IPS DF 4.7 (cell line): ENCODE data around the gene MICAL3.

ENCODE experiments used
- DNase-seq: peaks from one replicate; pipeline ENCODE4 v3.0.0-alpha.2; 2013; ENCODE audit warnings: low spot score; ENCODE audit errors: extremely low read depth

MICAL3 gene

DNA sequence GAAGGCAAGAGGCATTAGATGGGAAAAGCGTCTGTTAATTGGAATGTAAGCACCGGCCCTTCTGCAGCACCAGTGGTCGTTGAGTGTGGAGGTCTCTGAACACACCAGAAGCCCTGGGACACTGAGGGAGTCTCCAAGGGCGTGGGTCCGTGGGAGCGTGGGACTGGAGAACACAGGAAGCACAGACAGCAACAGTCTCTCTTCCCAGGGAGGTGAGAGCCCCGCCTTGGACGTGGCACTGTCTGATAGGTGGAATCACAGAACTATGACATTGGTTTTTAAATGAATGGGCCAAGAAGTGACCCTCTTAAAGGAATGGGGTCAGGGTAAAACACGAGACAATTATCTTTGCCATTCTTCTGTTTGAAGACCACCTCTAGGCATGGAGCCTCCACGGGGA is 221.9 kb downstream of the MICAL3 start:
- no peak for DNase-seq

DNA sequence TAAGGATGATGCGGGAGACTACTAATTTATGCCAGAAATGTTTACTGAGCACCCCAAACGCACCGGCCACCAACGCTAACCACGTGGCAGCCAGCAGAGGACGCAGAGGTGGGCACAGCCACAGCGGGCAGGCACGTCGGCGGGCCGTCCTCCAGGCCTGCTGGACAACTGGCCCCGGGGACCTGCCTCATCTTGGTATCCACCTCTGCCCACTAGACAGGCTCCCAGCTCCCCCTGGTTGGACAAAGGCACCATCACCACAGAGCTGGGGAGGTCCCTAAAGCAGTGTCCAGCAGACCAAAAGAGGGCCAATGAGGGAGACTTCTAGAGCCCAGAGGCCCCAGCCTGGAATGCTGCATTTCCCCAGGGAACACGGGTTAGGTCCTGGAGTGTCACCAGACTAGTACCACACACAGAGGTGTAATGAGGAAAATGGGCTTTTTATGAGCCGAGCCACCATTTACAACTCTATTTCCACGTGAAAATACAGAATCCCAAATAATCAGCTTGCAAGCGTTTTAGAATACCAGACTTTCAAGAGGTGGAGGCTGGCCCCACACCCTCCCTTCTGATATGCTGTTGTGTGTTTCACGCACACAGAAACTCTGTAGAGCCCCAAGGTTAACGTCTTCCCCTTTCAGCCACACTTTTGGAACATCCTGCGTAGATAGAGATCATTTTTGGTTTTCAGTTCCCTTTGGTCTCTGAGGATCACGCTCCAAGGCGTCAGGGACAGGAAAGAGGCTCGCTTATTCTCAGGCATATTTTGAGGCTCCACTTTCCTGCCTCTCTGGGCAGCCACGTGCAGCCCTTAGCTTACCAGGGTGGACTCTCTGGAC is 226.4 kb downstream of the MICAL3 start:
- no peak for DNase-seq

DNA sequence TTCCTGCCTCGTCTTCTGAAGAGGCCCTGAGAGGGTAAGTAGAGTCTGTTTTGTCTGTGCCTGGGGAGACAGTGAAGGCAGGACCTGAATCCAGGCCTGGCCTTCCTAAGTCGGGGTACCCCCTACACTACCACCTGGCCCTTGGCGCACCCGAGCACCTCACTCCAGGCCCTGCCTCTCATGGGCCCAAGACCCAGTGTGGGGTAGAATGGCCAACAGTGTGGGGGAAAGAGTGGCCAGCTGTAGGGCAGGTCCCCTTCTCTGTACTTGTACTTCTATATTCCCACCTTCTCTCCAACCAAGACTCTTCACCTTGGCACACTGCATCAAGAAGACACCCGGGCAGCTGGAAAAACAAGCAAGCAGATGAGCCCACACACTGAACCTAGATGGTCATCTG is 227.7 kb downstream of the MICAL3 start:
- no peak for DNase-seq

DNA sequence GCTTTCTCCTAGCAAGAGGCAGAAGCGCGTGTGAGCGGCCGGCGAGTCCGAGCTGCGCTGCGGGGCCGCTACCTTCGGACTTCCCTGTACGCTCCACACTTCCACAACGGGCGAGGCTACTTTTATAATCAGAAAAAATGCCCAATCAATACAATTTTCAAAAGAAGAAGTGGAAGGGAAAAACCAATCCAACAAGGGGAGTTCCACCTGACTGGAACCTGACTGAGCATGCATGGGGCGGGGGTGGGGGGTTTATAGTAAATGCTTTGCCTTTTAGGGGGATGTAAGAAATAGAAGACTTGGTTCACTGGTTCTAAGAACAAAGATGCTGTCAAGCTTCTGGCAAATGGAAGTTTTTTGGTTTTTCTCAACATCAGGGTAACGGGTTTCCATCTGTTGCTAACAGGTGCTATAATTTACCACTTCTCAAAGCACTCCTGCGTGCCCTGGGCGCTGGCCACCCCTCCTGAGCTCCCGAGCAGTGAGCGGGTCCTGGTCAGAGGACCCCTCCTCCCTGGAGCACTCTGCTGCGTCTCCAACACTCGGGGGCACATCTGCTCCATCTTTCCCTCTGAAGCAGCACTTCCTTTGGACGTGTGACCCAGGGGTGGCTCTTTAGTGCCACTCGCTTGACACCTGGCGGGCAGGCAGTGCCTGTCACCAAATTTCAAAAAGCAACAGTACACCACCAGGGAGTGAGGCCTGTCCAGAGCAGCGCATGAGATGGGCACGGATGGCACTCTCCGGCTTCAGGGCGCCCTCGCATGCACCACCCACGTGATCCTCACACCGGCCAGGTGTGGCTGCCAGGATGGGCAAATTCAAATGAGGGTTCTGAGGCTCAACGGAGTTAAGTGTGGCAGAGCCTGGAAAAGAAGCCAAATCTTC is 228.5 kb downstream of the MICAL3 start:
- DNase-seq = no peak

DNA sequence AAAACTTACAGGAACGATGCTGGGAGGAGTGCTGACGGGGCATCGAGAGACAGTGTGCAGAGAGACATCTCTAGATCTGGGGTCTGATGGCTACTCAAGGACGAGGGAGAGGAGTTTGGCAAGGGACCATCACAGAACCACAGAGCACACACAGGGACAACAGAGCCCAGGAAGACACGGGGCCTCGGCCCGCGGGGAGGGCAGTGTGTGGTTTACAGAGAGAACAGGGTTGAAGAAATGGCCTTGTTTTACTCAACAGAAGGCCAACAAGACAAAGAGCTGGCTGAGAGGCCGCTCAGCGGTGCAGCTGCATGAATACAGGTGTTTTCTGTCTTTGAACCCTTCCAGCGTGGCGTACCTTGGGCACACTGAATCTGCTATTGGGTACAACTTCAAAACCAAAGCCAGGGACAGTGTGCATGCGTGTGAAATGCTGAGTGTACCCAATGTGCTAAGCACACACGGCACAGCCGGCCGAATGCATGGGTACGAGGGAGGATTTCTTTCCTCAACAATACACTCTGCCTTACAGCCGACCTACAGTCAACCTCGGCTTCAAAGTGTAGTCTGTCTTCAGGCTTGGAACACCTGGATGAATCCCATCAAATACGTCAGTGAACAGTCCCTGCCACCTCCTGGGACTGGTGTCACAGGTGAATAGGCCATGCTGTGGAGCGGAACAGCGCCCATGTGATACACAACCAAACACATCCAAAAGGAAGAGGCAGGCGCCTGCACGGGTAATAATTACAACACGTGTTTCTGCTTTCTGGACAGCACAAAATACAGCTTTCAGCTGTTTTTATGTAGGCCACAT is 229.4 kb downstream of the MICAL3 start:
- DNase-seq = no peak

DNA sequence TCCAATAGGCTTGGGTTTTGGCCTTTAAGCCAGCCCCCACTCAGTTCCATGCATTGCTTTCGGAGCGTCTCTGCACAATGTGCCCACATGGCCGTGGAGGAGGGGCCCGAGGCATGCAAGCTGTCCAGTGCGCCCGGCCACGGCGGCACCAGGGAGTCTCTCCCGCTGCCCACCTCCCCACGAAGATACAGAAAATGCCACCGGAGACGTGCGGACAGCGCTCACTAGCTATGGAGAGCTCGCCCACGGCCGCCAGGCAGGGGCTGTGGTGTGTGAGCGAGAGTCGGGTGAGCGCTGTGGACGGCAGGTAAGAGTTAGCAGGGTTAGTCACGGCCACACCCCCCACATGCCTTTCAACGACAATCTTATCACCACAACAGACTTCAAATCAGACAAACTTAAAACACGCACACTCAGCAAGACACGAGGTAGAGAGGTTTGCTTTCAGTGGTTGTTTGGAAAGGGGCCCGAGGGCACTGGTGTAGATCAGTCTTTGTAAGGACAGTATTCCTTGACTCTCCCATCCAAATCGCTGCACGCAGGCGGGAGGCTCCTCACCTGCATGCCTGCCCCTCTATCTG is 231.4 kb downstream of the MICAL3 start:
- no peak for DNase-seq

DNA sequence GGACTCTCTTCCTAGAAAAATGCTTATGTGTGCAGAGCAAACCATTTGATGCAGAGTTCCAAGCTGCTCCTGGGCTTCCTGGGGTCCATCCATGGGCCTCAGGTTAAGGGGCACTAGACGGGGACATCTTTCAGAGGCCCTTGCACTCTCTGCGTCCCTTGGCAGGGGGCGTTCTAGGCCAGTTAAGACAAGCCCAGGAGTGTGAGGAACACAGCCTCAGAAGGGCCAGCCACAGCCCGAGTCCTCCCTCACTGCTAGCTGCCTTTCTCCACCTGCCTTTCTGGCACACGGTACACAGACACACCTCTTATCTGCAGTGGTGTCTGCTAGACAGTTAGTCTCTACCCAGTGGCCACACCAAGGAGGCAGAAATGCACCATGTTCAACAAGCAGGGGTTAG is 232.1 kb downstream of the MICAL3 start:
- DNase-seq = no peak

DNA sequence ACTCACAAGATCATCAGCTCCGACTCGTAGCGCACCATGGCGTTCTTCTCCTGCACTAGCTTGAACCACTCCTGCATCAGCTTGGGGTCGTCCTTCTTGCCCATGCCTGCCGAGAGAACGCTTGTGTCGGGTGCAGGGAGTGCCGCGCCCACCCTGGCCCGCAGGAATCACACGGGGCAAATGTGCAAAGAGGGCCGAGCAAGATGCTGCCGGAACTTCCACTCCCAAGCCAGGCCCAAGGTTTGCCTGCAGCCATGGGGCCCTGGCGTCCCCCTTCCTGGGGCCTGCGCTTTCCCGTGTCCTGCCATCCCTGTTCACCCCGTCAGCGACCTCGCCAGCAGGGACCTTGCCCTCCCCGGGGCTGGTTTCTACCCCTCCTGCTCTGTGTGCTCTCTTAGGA is 233.2 kb downstream of the MICAL3 start:
- no peak for DNase-seq

DNA sequence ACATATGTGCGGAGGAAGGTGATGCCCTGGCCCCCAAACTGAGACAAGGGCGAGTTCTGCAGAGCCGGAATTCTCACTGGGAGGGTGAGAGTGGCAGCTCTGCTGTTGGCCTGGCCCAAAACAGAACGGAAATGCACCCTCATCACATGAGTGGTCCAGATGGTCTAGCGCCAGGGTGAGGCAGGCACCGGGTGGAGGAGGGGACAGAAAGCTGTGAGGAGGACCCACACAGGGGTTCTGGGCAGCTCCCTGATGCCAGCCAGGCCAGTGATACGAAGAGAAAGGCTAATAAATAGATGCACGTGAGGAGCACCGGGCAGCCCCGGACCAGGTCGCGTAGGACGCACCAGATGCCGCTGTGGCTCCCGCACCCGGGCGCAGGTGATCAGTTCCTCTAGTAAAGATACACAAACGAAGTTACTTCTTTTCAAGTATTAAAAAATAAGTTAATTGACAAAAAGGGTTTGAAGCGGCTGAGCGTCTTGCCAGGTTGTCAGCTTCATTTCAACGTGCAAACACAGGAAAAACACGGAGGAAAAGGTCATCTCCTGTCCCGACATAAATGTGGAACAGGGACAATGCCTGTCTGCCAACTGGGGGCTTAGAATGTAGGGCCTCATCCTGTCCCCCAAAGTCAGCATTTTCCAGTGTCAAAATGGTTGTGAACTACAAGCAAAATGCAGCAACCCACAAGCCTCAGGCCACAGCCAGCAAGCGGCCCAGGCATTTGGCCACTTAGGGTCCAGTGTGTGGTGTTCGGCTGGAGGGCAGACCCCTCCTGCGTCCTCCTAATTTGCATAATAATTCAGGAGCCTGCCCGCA is 234.8 kb downstream of the MICAL3 start:
- no peak for DNase-seq

DNA sequence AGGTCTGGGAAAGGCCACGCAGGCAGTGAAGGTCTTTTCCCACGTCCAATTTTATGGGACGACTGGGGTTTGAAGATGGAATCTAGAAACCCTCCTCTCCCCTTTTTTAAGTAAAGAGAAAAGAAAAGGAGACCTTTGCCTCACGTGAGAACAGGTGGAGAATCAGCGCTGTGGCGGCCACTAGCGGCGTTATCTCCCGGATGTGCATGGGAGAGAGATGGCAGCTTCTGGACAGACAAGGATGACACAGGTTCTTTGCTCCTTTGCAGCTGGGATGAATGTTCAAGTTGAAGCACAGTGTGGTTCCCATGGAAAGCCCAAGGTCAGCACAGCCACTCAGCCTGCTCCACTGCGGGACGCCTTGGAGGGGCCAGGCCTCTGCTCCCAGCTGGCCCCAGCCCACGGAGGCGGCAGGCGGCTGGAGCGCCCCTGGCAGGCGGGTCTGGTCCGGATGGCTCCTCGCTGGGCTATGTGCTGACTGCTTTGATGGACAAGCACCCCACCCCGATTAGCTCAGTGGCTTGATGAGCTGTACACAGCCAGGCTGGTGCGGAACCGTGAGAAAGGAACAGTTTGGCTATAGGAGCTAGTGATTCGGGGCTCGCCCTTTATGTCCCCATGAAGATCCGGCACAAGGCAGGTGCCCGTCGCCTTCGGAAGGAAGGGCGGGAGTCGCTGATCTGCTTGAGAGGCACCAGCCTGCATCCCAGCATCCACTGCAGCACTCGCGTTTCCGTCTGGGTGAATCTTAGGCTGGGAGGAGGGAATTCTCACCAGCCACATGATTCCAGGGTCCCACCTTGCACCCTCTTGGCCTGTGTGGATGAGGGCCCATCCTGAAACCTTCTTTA is 235.6 kb downstream of the MICAL3 start:
- DNase-seq = no peak

DNA sequence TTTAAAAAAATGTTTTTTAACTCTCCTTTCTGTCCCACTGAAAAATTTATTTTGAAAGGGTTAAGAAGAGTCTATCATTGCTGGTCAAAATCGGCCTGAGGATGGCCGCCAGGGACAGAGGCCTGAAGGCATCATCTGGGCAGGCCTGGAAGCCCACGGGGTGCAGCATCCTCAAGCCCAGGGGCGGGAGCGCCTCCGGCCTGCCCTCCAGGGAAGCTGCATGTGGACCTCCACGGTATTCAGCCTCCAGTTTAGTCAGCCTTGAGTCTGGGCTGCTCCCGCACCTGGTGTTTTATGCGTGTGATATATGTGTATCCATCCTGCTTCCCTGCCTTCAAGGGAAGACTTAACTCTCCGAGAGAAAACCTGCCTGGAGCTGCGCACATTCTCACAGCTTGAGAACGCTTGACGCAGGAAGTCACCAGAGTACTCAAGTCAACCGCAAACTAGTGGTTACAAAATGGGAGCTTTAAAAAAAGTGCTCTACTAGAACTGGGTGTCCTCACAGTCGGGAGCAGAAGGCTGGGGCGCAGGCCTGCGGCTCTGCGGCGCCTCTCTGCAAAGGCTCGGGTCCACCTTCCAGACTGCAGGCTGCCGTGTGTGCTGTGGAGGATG is 236.5 kb downstream of the MICAL3 start:
- DNase-seq = no peak

DNA sequence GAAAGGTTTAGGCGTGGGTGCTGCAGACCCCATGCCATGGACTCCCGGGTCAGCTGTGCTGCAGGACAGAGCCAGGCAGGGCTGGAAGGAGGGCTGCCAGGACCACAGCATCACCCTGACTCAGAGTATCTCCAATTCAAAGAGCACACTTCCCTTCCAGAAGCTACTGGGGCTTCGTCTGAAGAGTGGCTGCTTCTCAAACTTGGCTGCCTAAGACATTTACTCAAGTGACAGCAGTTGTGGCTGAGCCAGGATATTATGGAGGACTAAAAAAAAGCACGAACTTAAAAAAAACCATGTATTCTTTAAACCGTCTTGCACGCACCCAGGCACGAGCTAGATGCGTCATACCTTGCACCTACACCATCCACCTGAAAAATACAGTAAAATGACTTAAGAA is 237.1 kb downstream of the MICAL3 start:
- DNase-seq = no peak

DNA sequence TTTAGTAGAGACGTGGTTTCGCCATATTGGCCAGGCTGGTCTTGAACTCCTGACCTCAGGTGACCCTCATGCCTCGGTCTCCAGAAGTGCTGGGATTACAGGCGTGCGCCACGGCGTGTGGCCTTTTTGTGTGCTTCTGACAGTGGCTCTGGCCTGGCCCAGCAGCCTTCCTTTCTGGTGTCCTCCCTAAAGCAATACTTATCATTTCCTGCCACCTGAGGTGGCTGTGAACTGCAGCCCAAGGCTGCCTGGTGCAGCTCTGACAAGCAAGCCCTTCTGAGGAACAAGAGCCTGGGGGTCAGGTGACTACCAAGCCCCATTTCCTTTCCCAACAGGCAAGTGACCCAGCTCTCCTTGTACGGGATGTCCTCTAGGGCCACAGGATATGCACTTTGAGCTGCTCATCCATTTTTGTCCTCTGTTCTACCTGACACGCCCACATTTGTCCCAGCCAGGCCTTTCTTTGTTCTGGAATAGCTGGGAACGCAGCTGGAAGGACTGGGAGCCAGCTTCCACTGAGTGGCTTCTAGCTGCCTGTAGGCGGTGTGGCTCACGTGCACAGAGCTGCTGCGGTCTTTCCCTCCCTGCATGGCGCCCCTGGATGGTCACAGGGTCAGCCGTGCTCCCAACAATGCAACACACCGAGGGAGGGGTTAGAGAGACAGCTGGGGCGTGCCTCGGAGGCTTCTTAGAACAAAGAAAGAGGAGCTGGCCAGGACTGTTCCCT is 237.8 kb downstream of the MICAL3 start:
- DNase-seq = no peak

DNA sequence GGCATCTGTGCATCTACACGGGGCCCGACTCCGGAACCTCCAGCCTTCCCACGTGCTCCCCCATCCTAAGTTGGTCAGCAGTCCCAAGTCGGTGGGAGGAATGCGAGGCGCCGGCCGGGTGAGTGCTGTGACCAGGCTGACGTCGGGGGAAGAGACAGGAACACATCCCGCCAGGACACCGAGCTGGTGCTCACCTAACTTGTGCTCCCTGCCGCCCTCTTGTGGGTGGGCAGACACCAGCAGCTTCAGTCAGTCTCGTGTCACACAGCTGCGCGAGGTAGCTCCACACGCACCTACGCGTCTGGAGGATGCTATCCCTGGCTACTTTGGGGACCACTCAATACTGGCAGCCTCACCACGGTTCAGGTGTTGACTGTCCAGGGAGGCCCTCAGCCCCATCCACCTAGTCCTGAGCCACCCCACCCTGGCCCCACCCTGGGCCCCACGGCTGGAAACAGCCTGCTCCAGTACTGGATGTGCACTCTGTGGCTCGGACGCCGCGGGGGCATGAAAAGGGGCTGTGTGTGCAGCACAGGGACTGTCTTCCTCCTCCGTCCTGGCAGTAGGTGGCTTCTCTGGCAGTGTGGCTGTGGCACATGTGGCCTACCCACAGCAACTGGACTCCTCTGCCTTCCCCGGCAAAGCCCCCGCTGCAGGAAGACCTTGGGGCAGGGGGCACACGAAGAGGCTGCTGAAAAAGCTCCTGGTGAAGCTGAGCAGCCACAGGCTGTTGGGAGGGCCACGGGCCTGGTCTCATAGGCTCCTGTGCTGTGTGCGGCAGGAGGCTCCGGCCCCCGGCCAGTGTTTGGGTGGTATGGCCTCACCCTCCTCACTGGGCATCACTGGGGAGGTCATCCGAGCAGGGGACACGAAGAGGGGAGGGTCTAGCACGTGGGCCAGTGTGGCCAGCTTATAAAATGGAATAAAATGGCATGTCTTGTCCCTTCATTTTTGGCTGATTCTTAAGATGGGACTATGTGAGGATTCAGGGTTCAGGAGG is 238.9 kb downstream of the MICAL3 start:
- DNase-seq = peak; percentile 82

DNA sequence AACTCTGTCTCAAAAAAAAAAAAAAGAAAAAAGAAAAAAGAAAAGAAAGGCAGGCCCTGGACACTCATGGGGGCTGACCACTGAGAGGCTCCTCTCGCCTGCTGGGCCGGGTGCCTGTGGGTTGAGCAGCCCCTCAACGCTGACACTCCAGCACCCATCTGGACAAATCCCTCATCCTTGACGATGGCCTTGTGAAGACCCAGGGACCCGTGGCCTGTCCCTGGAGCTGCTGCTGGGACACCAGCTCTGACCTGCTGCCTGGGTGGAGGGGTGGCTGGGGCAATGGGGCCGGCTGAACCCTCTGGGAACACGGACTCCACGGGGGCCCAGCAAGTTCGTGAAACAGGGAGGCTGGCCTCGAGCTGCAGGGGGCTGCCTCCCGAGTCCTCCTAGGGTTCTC is 239.6 kb downstream of the MICAL3 start:
- DNase-seq = no peak

DNA sequence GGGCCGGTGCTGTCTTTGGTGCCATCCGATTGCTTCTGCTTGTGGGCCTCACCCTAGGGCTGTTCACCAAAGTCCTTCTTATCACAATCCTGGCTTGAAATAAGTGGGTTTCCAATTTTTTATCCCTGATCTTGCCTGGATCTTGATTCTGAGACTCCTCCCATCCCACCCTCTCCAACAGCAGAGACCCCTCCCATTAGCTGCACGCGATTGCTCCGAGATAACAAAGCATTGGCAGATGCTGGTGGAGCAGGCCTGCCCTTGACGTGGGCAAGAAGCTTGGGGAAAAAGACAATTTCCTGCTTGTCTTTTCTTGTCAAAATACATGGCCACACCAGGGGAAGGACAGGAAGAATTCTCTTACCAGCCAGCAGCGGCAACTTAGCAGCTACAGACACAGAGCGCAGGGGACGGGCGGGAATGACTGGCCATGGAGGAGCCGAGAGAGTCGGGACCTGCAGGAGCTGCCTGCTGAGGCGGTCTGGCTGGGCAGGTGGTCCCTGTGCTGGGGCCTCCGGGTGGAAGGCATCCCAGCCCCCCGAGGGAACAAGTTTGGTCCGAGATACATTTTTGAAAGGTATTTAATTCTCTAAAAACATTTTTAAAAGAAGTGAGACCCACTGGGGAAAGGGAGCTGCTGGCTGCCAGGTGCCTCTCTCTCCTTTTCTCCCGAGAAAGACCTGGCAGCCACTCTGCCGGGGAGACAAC is 240.4 kb downstream of the MICAL3 start:
- no peak for DNase-seq

DNA sequence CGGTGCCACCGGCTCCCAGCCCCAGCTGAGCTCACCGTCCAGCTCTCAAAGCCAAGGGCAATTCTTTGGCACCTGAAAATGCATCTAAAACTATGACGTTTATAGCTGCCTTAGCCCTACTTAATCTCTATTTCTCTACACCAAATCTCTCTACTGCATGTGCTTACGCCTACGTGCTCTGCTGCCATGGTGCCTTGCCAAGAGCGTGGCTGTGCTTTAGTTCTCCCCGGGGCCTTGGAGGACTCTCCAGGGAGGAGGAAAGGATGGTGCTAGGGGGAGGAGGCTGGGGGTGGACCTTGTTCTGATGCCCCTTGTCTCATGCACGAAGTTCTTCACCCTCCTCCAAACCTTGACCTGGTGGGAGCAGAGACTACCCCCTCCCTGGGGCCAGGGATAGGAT is 241.0 kb downstream of the MICAL3 start:
- DNase-seq = no peak
